HAP-1 (cell line): ENCODE data around the gene SYT1.

Experiments
- DNase-seq, 2 experiments: peaks; one replicate each; pipeline ENCODE4 v3.0.0-alpha.2; 2016 to 2020; ENCODE audit warnings: low spot score in 2 of 2
- H3K27me3 ChIP-seq: fragments of 250-450 bp; sonication (Bioruptor Pico); 2 replicates; pipeline ENCODE4 v1.5.1; 2020; ENCODE audit warnings: low read depth, mild to moderate bottlenecking, moderate library complexity
- H3K36me3 ChIP-seq: fragments of 250-450 bp; sonication (Bioruptor Pico); replicated peaks from 2 replicates; pipeline ENCODE4 v1.5.1; 2020; ENCODE audit warnings: mild to moderate bottlenecking
- H3K4me1 ChIP-seq: fragments of 250-450 bp; sonication (Bioruptor Pico); 2 replicates; pipeline ENCODE4 v1.5.1; 2020; ENCODE audit warnings: mild to moderate bottlenecking
- H3K4me3 ChIP-seq: fragments of 250-450 bp; sonication (Bioruptor Pico); 2 replicates; pipeline ENCODE4 v1.5.1; 2020; ENCODE audit warnings: mild to moderate bottlenecking, moderate library complexity
- H3K9me3 ChIP-seq: fragments of 250-450 bp; sonication (Bioruptor Pico); 2 replicates; pipeline ENCODE4 v1.5.1; 2020; ENCODE audit warnings: mild to moderate bottlenecking, moderate library complexity
- in situ Hi-C: fragments of 300-500 bp; cut with MboI; formaldehyde crosslinking; loops from 3 replicates; pipeline ENCODE4 v1.14.3; 2020; ENCODE audit warnings: low sequenced_read_pairs, inconsistent platforms, mixed read lengths

SYT1 gene

GRCh38 chr12:78928200-78929074, 63.9 kb downstream of the SYT1 start:
- no peaks in the 10 kb centered on the region for H3K36me3 ChIP-seq
- no peaks in the 10 kb centered on the region for H3K4me1 ChIP-seq
- DNase-seq: no peak
- in situ Hi-C loops: no loop called here
- H3K9me3 ChIP-seq: no peaks in the 10 kb centered on the region
- no peak overlapping the region for H3K4me3 ChIP-seq
- no peaks in the 10 kb centered on the region for H3K27me3 ChIP-seq

- Histone ChIP-seq H3K9me3 (no peaks in the 10 kb centered on the region), H3K27me3 (no peaks in the 10 kb centered on the region), H3K4me1 (no peaks in the 10 kb centered on the region), H3K36me3 (no peaks in the 10 kb centered on the region), H3K4me3 (no peak overlapping the region)
- in situ Hi-C loops: no loop called here
- DNase-seq: no peak
Observed at GRCh38 chr12:78929075-78929418, 64.5 kb downstream of the SYT1 start.

GRCh38 chr12:78931466-78931990, 67.0 kb downstream of the SYT1 start:
- Histone ChIP-seq H3K36me3 (no peaks in the 10 kb centered on the region), H3K27me3 (no peaks in the 10 kb centered on the region), H3K4me3 (no peak overlapping the region), H3K9me3 (no peaks in the 10 kb centered on the region), H3K4me1 (no peaks in the 10 kb centered on the region)
- no peak for DNase-seq
- in situ Hi-C loops: no loop called here

- in situ Hi-C loops: no loop called here
- H3K36me3 ChIP-seq: no peaks in the 10 kb centered on the region
- H3K27me3 ChIP-seq: no peaks in the 10 kb centered on the region
- DNase-seq: no peak
- peaks cover 4% of the 10 kb centered on the region for H3K4me1 ChIP-seq
- H3K4me3 ChIP-seq: no peak overlapping the region
- H3K9me3 ChIP-seq: no peaks in the 10 kb centered on the region
Observed at GRCh38 chr12:78933014-78933413, 68.4 kb downstream of the SYT1 start.

GRCh38 chr12:78938341-78939084, 73.9 kb downstream of the SYT1 start:
- Histone ChIP-seq H3K4me3 (no peak overlapping the region), H3K36me3 (no peaks in the 10 kb centered on the region), H3K4me1 (peaks cover 19% of the 10 kb centered on the region), H3K9me3 (no peaks in the 10 kb centered on the region), H3K27me3 (no peaks in the 10 kb centered on the region)
- DNase-seq: peak; percentile 47 to 87
- in situ Hi-C loops: no loop called here

GRCh38 chr12:78949532-78949931, 85.0 kb downstream of the SYT1 start:
- no peak for DNase-seq
- no peaks in the 10 kb centered on the region for H3K36me3 ChIP-seq
- no peaks in the 10 kb centered on the region for H3K27me3 ChIP-seq
- no peak overlapping the region for H3K4me3 ChIP-seq
- no peaks in the 10 kb centered on the region for H3K4me1 ChIP-seq
- peaks cover 2% of the 10 kb centered on the region; the same call in 1 of the 2 replicates for H3K9me3 ChIP-seq
- in situ Hi-C loops: no loop called here

- in situ Hi-C loops: no loop called here
- no peak for DNase-seq
Observed at GRCh38 chr12:78951803-78952551, 87.4 kb downstream of the SYT1 start.

DNA sequence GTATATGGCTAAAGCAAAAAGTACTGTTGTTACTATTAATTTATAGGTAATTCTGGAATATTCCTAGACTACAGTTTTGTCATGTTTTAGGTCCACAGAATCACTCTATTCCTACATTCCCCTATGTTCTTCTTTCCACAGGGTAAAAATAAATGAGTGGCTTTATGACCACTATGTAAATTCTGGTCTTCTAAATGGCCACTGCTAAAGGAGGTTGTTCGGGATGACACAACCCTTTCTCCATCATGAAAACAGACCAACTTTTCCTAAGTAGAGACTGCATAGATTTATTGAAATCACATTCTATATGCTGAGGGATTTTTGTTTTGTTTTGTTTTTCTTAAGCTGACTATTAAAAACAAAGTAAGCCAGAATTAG, 88.0 kb downstream of the SYT1 start:
- Histone ChIP-seq H3K4me1 (no peaks in the 10 kb centered on the region), H3K36me3 (no peaks in the 10 kb centered on the region), H3K27me3 (no peaks in the 10 kb centered on the region), H3K9me3 (peaks cover 2% of the 10 kb centered on the region; the same call in 1 of the 2 replicates), H3K4me3 (no peak overlapping the region)
- in situ Hi-C loops: no loop called here
- no peak for DNase-seq

More at GRCh38 chr12:78951803-78952551, 87.4 kb downstream of the SYT1 start:
- Histone ChIP-seq H3K36me3 (no peaks in the 10 kb centered on the region), H3K27me3 (no peaks in the 10 kb centered on the region), H3K4me3 (no peak overlapping the region), H3K4me1 (no peaks in the 10 kb centered on the region), H3K9me3 (peaks cover 2% of the 10 kb centered on the region; the same call in 1 of the 2 replicates)

DNA sequence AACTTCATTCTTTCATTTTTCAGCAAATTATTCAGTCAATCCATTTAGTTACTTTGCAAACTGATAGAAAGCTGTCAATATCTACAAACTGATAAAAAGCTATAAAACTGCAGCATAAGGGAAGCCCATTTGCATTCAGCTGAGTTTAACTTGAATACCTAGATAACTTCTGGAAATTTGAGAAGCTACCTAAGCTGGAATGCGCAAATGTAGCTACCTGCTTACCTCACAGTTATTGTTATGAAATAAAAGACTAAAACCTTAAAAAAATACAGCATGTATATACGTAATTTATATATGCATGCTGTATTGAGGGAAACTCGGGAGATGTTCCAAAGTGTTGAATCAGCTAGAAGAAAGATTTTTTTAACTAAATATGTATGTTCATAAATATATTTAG, 94.4 kb downstream of the SYT1 start:
- in situ Hi-C loops: no loop called here
- H3K4me3 ChIP-seq: no peak overlapping the region
- no peaks in the 10 kb centered on the region for H3K4me1 ChIP-seq
- no peaks in the 10 kb centered on the region for H3K36me3 ChIP-seq
- H3K27me3 ChIP-seq: no peaks in the 10 kb centered on the region
- no peaks in the 10 kb centered on the region for H3K9me3 ChIP-seq
- DNase-seq: no peak

GRCh38 chr12:78959556-78959955, 95.0 kb downstream of the SYT1 start:
- in situ Hi-C loops: no loop called here

GRCh38 chr12:78961171-78961570, 96.6 kb downstream of the SYT1 start:
- Histone ChIP-seq H3K4me3 (no peak overlapping the region), H3K9me3 (no peaks in the 10 kb centered on the region), H3K36me3 (no peaks in the 10 kb centered on the region), H3K4me1 (no peaks in the 10 kb centered on the region), H3K27me3 (no peaks in the 10 kb centered on the region)
- in situ Hi-C loops: no loop called here
- no peak for DNase-seq

More at GRCh38 chr12:78959556-78959955, 95.0 kb downstream of the SYT1 start:
- no peak for DNase-seq
- Histone ChIP-seq H3K27me3 (no peaks in the 10 kb centered on the region), H3K36me3 (no peaks in the 10 kb centered on the region), H3K4me3 (no peak overlapping the region), H3K9me3 (no peaks in the 10 kb centered on the region), H3K4me1 (no peaks in the 10 kb centered on the region)

GRCh38 chr12:78963439-78964227, 99.1 kb downstream of the SYT1 start:
- no peaks in the 10 kb centered on the region for H3K4me1 ChIP-seq
- DNase-seq: no peak
- H3K9me3 ChIP-seq: no peaks in the 10 kb centered on the region
- no peaks in the 10 kb centered on the region for H3K36me3 ChIP-seq
- H3K4me3 ChIP-seq: no peak overlapping the region
- H3K27me3 ChIP-seq: no peaks in the 10 kb centered on the region
- in situ Hi-C loops: no loop called here

DNA sequence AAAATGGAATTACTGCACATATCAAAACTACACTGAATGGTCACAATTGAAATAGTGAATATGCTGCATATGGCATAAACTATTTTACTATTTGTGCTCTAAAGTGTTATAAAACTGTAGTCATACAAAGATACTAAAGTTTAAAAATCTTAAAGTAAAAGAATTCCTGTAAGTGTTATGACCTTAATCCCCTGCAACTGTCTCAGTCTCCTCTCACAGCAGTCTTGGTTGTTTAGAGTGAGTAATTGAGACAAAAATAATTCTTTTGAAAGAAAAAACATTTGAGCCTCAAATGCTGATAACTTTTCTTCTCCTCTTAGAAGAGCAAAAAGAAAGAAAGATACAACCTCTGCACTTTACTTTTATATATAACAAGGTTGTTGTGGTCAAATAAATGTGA, 99.9 kb downstream of the SYT1 start:
- H3K27me3 ChIP-seq: no peaks in the 10 kb centered on the region
- in situ Hi-C loops: no loop called here
- H3K36me3 ChIP-seq: no peaks in the 10 kb centered on the region
- DNase-seq: no peak
- no peaks in the 10 kb centered on the region for H3K9me3 ChIP-seq
- H3K4me1 ChIP-seq: no peaks in the 10 kb centered on the region
- H3K4me3 ChIP-seq: no peak overlapping the region
